IPS DF 19.7 (cell line): Measurements from ENCODE around the gene RTP3.
"Not testable (repeated sequence)": the region's sequence is repeated elsewhere in the genome, so short reads cannot be mapped to it uniquely, and the experiment has no call there.

Source experiments
- DNase-seq: peaks from one replicate; pipeline ENCODE4 v3.0.0-alpha.2; 2013; ENCODE audit warnings: low read depth, low spot score

The RTP3 gene

DNA sequence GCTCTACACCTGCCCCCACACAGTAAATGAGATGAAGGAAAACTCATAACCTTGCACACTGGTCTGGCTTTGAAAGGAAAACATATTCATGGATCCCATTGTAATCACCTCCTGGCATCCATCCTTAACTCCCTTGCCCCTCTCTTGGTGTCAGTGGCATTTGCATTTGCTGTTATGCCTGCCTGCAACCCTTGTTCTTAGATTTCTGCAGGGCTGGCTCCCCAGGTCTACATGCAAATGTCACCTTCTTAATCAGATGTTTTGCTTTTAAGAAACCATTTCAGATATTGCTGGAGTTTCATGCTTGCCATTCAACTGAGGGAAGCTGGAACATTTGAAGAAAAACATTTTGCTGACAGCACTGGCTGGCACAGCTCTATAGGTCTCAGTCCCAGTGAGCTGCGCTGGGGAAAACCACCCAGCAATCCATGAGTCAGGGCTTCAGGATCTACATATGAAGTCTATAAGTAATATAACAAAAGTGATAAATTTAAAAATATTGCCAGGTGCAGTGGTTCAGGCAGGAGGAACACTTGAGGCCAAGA lies 49.2 kb downstream of the RTP3 start:
- no peak for DNase-seq

DNA sequence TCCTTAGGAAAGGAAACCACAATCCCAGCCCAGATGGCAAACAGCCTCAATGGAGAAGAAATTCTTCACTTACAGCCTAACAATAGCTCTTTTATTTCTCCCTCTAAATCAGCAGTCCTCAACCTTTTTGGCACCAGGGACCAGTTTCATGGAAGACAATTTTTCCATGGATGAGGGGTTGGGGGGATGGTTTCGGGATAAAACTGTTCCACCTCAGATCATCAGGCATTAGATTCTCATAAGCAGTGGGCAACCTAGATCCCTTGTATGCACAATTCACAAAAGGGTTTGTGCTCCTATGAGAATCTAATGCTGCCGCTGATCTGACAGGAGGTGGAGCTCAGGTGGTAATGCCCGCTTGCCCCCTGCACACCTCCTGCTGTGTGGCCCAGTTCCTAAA lies 50.8 kb downstream of the RTP3 start:
- not testable (repeated sequence) for DNase-seq

DNA sequence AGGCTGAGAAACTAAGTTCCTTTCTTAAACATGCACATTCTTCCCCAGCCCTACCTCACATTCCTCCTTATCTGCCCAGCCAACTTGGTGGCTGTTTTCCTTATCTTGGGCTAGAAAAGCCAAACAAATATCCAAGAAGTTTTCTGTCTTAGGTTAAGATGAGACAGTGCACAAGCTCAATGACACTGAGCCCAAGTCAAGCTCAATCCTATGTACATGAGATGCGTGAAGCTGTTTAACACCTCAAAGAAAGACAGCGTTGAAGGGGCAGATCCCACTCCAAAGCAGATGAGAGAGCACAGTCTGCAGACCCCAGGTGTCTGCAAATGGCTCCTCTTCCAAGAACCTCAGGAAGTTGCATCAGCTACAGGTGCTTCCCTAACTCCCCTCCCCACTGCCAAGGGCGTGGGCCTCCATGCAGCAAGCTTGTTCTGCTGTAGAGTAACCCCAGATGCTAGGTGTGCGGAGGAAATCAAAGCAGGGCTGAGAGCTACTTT lies 51.7 kb downstream of the RTP3 start:
- DNase-seq: no peak

- DNase-seq: no peak
Observed at GRCh38 chr3:46549989-46550388, 52.2 kb downstream of the RTP3 start.
